ENCODE results near the gene NR1D1.

NR1D1 gene

GRCh38 chr17:40111221-40112128 lies 11.1 kb upstream of the NR1D1 start:
- Histone ChIP-seq H3K23ac (ENCODE audit: low read depth, low read length, poor library complexity) (no peak overlapping the region), H3K36me3 (replicated peaks in 1 of 2; ENCODE audit: control insufficient read depth in 2 of 2, insufficient read depth in 2 of 2, low read length in 2 of 2) (no peaks in the 10 kb centered on the region), H3K79me1 (ENCODE audit: low read depth, low read length) (peaks cover 1% of the 10 kb centered on the region), H3K18ac (ENCODE audit: low read length) (peak overlapping the region; percentile 87), H2BK120ac (ENCODE audit: low read depth, low read length) (no peak overlapping the region), H2BK5ac (ENCODE audit: low read length) (peak overlapping the region; percentile 17), H3K27me3 (ENCODE audit: control insufficient read depth in 3 of 3, insufficient read depth in 3 of 3, low read depth in 1 of 3, low read length in 3 of 3) (no peaks in the 10 kb centered on the region), H2AK5ac (ENCODE audit: low read depth, low read length) (no peak overlapping the region), H3K9ac (ENCODE audit: low read depth, low read length, poor library complexity) (no peak overlapping the region), H2AFZ (ENCODE audit: low read length) (peak overlapping the region; percentile 64), H3K4me1 (ENCODE audit: control insufficient read depth in 2 of 2, insufficient read depth in 1 of 2, low read depth in 1 of 2, low read length in 2 of 2) (peaks cover 50 to 60% of the 10 kb centered on the region in 2 donors), H3K27ac (replicated peaks; ENCODE audit: low read length) (peak overlapping the region; percentile 97), H2BK12ac (ENCODE audit: low read length) (peak overlapping the region; percentile 59), H3K4ac (ENCODE audit: low read length) (peak overlapping the region; percentile 41), H3K9me3 (replicated peaks in 1 of 2; ENCODE audit: control insufficient read depth in 2 of 2, insufficient read depth in 1 of 2, low read depth in 1 of 2, low read length in 2 of 2) (no peaks in the 10 kb centered on the region), H2BK15ac (ENCODE audit: low read length) (no peak overlapping the region), H3K14ac (ENCODE audit: low read length) (peak overlapping the region; percentile 25), H4K8ac (ENCODE audit: low read depth, low read length) (peak overlapping the region; percentile 58), H3K4me3 (ENCODE audit: low read length in 2 of 2) (peak overlapping the region in 1 of 2 donors; percentile 10), H4K91ac (ENCODE audit: low read depth, low read length, poor library complexity) (no peak overlapping the region), H3K4me2 (ENCODE audit: insufficient read depth, low read length, poor library complexity, severe bottlenecking) (no peak overlapping the region)
- WGBS, 2 donors (ENCODE audit: extremely low coverage in 2 of 2, insufficient read length in 2 of 2, insufficient replicate concordance in 1 of 2) = no CpG with 5 or more reads among the region's 12 CpGs
- DNase-seq (ENCODE audit: low spot score) = no peak

GRCh38 chr17:40110026-40110845 lies 9.8 kb upstream of the NR1D1 start:
- Histone ChIP-seq H3K14ac (ENCODE audit: low read length) (no peak overlapping the region), H2BK15ac (ENCODE audit: low read length) (no peak overlapping the region), H4K8ac (ENCODE audit: low read depth, low read length) (no peak overlapping the region), H3K27ac (replicated peaks; ENCODE audit: low read length) (peak overlapping the region; percentile 97), H4K91ac (ENCODE audit: low read depth, low read length, poor library complexity) (no peak overlapping the region), H2BK5ac (ENCODE audit: low read length) (peak overlapping the region; percentile 79), H3K79me1 (ENCODE audit: low read depth, low read length) (peaks cover 1% of the 10 kb centered on the region), H3K18ac (ENCODE audit: low read length) (peak overlapping the region; percentile 82), H2AFZ (ENCODE audit: low read length) (peak overlapping the region; percentile 68), H3K4me2 (ENCODE audit: insufficient read depth, low read length, poor library complexity, severe bottlenecking) (peak overlapping the region; percentile 38), H3K27me3 (ENCODE audit: control insufficient read depth in 3 of 3, insufficient read depth in 3 of 3, low read depth in 1 of 3, low read length in 3 of 3) (no peaks in the 10 kb centered on the region), H3K4ac (ENCODE audit: low read length) (no peak overlapping the region), H3K4me1 (ENCODE audit: control insufficient read depth in 2 of 2, insufficient read depth in 1 of 2, low read depth in 1 of 2, low read length in 2 of 2) (peaks cover 52 to 65% of the 10 kb centered on the region in 2 donors), H3K4me3 (ENCODE audit: low read length in 2 of 2) (no peak overlapping the region), H2BK120ac (ENCODE audit: low read depth, low read length) (no peak overlapping the region), H2BK12ac (ENCODE audit: low read length) (no peak overlapping the region), H3K23ac (ENCODE audit: low read depth, low read length, poor library complexity) (no peak overlapping the region), H3K36me3 (replicated peaks in 1 of 2; ENCODE audit: control insufficient read depth in 2 of 2, insufficient read depth in 2 of 2, low read length in 2 of 2) (no peaks in the 10 kb centered on the region), H2AK5ac (ENCODE audit: low read depth, low read length) (peak overlapping the region; percentile 10), H3K9me3 (replicated peaks in 1 of 2; ENCODE audit: control insufficient read depth in 2 of 2, insufficient read depth in 1 of 2, low read depth in 1 of 2, low read length in 2 of 2) (no peaks in the 10 kb centered on the region), H3K9ac (ENCODE audit: low read depth, low read length, poor library complexity) (no peak overlapping the region)
- WGBS, 2 donors (ENCODE audit: extremely low coverage in 2 of 2, insufficient read length in 2 of 2, insufficient replicate concordance in 1 of 2) = no CpG with 5 or more reads among the region's 3 CpGs
- peak; percentile 82 for DNase-seq (ENCODE audit: low spot score)

- Histone ChIP-seq H3K9ac (ENCODE audit: low read depth, low read length, poor library complexity) (no peak overlapping the region), H2BK5ac (ENCODE audit: low read length) (no peak overlapping the region), H3K27ac (replicated peaks; ENCODE audit: low read length) (peak overlapping the region; percentile 97), H4K8ac (ENCODE audit: low read depth, low read length) (no peak overlapping the region), H3K14ac (ENCODE audit: low read length) (no peak overlapping the region), H2AFZ (ENCODE audit: low read length) (no peak overlapping the region), H3K4me2 (ENCODE audit: insufficient read depth, low read length, poor library complexity, severe bottlenecking) (no peak overlapping the region), H3K79me1 (ENCODE audit: low read depth, low read length) (peaks cover 1% of the 10 kb centered on the region), H3K27me3 (ENCODE audit: control insufficient read depth in 3 of 3, insufficient read depth in 3 of 3, low read depth in 1 of 3, low read length in 3 of 3) (no peaks in the 10 kb centered on the region), H3K4me3 (ENCODE audit: low read length in 2 of 2) (no peak overlapping the region), H3K9me3 (replicated peaks in 1 of 2; ENCODE audit: control insufficient read depth in 2 of 2, insufficient read depth in 1 of 2, low read depth in 1 of 2, low read length in 2 of 2) (no peaks in the 10 kb centered on the region), H3K4ac (ENCODE audit: low read length) (no peak overlapping the region), H2BK120ac (ENCODE audit: low read depth, low read length) (no peak overlapping the region), H2BK12ac (ENCODE audit: low read length) (no peak overlapping the region), H2AK5ac (ENCODE audit: low read depth, low read length) (no peak overlapping the region), H4K91ac (ENCODE audit: low read depth, low read length, poor library complexity) (no peak overlapping the region), H3K18ac (ENCODE audit: low read length) (peak overlapping the region; percentile 61), H3K23ac (ENCODE audit: low read depth, low read length, poor library complexity) (no peak overlapping the region), H2BK15ac (ENCODE audit: low read length) (no peak overlapping the region), H3K36me3 (replicated peaks in 1 of 2; ENCODE audit: control insufficient read depth in 2 of 2, insufficient read depth in 2 of 2, low read length in 2 of 2) (no peaks in the 10 kb centered on the region), H3K4me1 (ENCODE audit: control insufficient read depth in 2 of 2, insufficient read depth in 1 of 2, low read depth in 1 of 2, low read length in 2 of 2) (peaks cover 46 to 67% of the 10 kb centered on the region in 2 donors)
- DNase-seq (ENCODE audit: low spot score) = no peak
- no CpG with 5 or more reads among the region's 9 CpGs for WGBS, 2 donors (ENCODE audit: extremely low coverage in 2 of 2, insufficient read length in 2 of 2, insufficient replicate concordance in 1 of 2)
Measured at GRCh38 chr17:40108970-40109824, 8.8 kb upstream of the NR1D1 start.
